ENCODE results near the gene MRPS27. TPM values are rescaled to one million over a fixed set of nuclear protein-coding genes. Genes with fewer than 3 reads are reported as not detected.

MRPS27 gene
- total RNA-seq, 2 experiments from 2014 or later, result 25.0 to 26.1 TPM

Small RNAs within 50 kb of the gene (microRNA-seq; reads per million reads assigned to microRNA genes)
- not detected for gene MIR4803 (ENCODE audit: borderline microRNAs expressed, borderline replicate concordance)

Other genes starting within 250 kb of the MRPS27 start
- under 1 TPM; 0.03 to 0.06 TPM for gene MAP1B, start 212.8 kb downstream of the MRPS27 start, total RNA-seq
- 1 to 10 TPM; 2.9 to 3.3 TPM for gene PTCD2, start 133 bp upstream of the MRPS27 start, total RNA-seq
- under 1 TPM; 0.06 to 0.14 TPM for gene ZNF366, start 187.2 kb upstream of the MRPS27 start, total RNA-seq

Data from CD4-positive, alpha-beta T cell (primary cell).